A673 (cell line): ENCODE data around the gene EDEM1. TPM values are rescaled to one million over a fixed set of nuclear protein-coding genes. Genes with fewer than 3 reads are reported as not detected.

Experiments
- BruUV-seq: library from RNA; stranded (reverse); fragments of 400-500 nt; replicated peaks from 2 replicates; lab custom pipeline; 2021; lab: Mats Ljungman, UMichigan
- CTCF ChIA-PET: fragments of 300-600 bp; sonication (Branson Sonifier 250); formaldehyde crosslinking; loops from one replicate; lab custom pipeline; 2022; ENCODE audit warnings: antibody characterized with exemption; lab: Charles Lee
- POLR2A ChIA-PET: fragments of 300-600 bp; sonication (Branson Sonifier 250); formaldehyde crosslinking; loops from one replicate; lab custom pipeline; 2022; ENCODE audit warnings: antibody characterized with exemption; ENCODE audit not compliant: low non-redundant PET; lab: Charles Lee
- DNase-seq: peaks from one replicate; pipeline ENCODE4 v3.0.0-alpha.2; 2015; ENCODE audit warnings: low spot score
- H3K27ac ChIP-seq: fragments of 200-600 bp; sonication (generic); 2 replicates; pipeline ENCODE4 v1.5.1; 2016; ENCODE audit warnings: mixed run types, low read depth, mild to moderate bottlenecking, mixed read lengths, antibody characterized with exemption, low read length; ENCODE audit not compliant: poor library complexity, severe bottlenecking
- H3K27me3 ChIP-seq: fragments of 200-600 bp; sonication (generic); replicated peaks from 2 replicates; pipeline ENCODE4 v1.6.1; 2017; ENCODE audit warnings: mixed run types, low read depth, mild to moderate bottlenecking, mixed read lengths, antibody characterized with exemption, low read length; ENCODE audit not compliant: insufficient read depth, poor library complexity
- H3K36me3 ChIP-seq: fragments of 200-600 bp; sonication (generic); 2 replicates; pipeline ENCODE4 v1.6.1; 2016; ENCODE audit warnings: mixed run types, mild to moderate bottlenecking, mixed read lengths, antibody characterized with exemption, low read length; ENCODE audit not compliant: insufficient read depth, poor library complexity, severe bottlenecking
- H3K4me1 ChIP-seq: fragments of 200-600 bp; sonication (generic); 2 replicates; pipeline ENCODE4 v1.6.1; 2017; ENCODE audit warnings: mixed run types, mild to moderate bottlenecking, mixed read lengths, antibody characterized with exemption, low read length; ENCODE audit not compliant: insufficient read depth, poor library complexity, severe bottlenecking
- H3K4me3 ChIP-seq: fragments of 200-600 bp; sonication (generic); 2 replicates; pipeline ENCODE4 v1.5.1; 2016; ENCODE audit warnings: low read depth, mixed run types, mild to moderate bottlenecking, mixed read lengths, low read length; ENCODE audit not compliant: poor library complexity, severe bottlenecking
- H3K9me3 ChIP-seq: fragments of 200-600 bp; sonication (generic); 2 replicates; pipeline ENCODE4 v1.6.1; 2016; ENCODE audit warnings: mixed run types, low read depth, mild to moderate bottlenecking, mixed read lengths, antibody characterized with exemption, low read length; ENCODE audit not compliant: poor library complexity, severe bottlenecking
- EZH2 ChIP-seq: fragments of 200-600 bp; sonication (generic); IDR thresholded peaks from 2 replicates; pipeline ENCODE4 v1.6.1; 2017; ENCODE audit warnings: borderline replicate concordance, low read depth, mild to moderate bottlenecking, mixed read lengths, antibody characterized with exemption, low read length; ENCODE audit not compliant: poor library complexity, severe bottlenecking
- intact Hi-C: fragments of 100-400 bp; cut with micrococcal nuclease; formaldehyde crosslinking; loops from one replicate; pipeline ENCODE4 v1.10.0; 2022; ENCODE audit not compliant: unreplicated experiment
- total RNA-seq: library from RNA; stranded (reverse); gene quantifications from 2 replicates; pipeline ENCODE4 v1.2.3, GENCODE V29; 2021
- TF ChIP-seq, protein P1 (sequence below): fragments of 300-800, 200-600 bp; sonication (generic); conservative IDR thresholded peaks from 2 replicates; pipeline ENCODE4 v1.5.1; 2017; ENCODE audit warnings: low read depth, mild to moderate bottlenecking, antibody characterized with exemption, low read length, moderate library complexity, mixed read lengths

EDEM1 gene
- total RNA-seq, 1 experiment from 2014 or later = 32.1 TPM

DNA sequence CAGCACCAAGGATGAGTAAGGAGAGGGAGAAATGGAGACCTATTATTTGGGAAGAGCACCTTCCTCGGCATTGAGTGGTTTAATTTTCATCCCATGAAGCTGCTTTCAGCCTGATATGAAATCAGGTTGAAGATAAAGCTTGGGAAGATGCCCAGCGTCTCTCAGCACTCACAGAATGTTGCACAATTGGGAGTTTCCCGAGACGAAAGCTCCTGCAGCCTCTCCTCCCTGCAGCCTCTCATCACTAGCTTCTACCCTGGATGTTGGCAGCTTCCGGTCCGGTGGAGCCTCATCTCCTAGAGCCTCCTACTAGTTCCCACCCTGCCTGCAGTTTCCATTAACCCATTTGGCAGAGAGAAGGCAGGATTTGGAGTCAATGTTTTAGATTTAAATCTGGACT lies 40.3 kb downstream of the EDEM1 start:
- Histone ChIP-seq H3K4me3 (no peak overlapping the region), H3K27ac (no peak overlapping the region), H3K4me1 (no peaks in the 10 kb centered on the region), H3K27me3 (no peaks in the 10 kb centered on the region), H3K36me3 (no peaks in the 10 kb centered on the region), H3K9me3 (no peaks in the 10 kb centered on the region)
- CTCF ChIA-PET = no interaction called here
- no peak for TF ChIP-seq EZH2
- TF ChIP-seq, protein P1, sequence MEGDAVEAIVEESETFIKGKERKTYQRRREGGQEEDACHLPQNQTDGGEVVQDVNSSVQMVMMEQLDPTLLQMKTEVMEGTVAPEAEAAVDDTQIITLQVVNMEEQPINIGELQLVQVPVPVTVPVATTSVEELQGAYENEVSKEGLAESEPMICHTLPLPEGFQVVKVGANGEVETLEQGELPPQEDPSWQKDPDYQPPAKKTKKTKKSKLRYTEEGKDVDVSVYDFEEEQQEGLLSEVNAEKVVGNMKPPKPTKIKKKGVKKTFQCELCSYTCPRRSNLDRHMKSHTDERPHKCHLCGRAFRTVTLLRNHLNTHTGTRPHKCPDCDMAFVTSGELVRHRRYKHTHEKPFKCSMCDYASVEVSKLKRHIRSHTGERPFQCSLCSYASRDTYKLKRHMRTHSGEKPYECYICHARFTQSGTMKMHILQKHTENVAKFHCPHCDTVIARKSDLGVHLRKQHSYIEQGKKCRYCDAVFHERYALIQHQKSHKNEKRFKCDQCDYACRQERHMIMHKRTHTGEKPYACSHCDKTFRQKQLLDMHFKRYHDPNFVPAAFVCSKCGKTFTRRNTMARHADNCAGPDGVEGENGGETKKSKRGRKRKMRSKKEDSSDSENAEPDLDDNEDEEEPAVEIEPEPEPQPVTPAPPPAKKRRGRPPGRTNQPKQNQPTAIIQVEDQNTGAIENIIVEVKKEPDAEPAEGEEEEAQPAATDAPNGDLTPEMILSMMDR = no peak
- no TSS peak for BruUV-seq
- POLR2A ChIA-PET = no interaction called here
- DNase-seq = no peak
- intact Hi-C loops = loop anchor here (2.0 kb wide), 1 partner anchor 1571 kb away; no protein-coding TSS in a partner anchor

GRCh38 chr3:5229414-5229813 lies 41.9 kb downstream of the EDEM1 start:
- BruUV-seq = no TSS peak
- Histone ChIP-seq H3K27me3 (no peaks in the 10 kb centered on the region), H3K36me3 (no peaks in the 10 kb centered on the region), H3K4me1 (no peaks in the 10 kb centered on the region), H3K27ac (no peak overlapping the region), H3K9me3 (no peaks in the 10 kb centered on the region), H3K4me3 (no peak overlapping the region)
- intact Hi-C loops = no loop called here
- POLR2A ChIA-PET = no interaction called here
- TF ChIP-seq EZH2 = no peak
- TF ChIP-seq, protein P1 = no peak
- CTCF ChIA-PET = no interaction called here
- DNase-seq = no peak

DNA sequence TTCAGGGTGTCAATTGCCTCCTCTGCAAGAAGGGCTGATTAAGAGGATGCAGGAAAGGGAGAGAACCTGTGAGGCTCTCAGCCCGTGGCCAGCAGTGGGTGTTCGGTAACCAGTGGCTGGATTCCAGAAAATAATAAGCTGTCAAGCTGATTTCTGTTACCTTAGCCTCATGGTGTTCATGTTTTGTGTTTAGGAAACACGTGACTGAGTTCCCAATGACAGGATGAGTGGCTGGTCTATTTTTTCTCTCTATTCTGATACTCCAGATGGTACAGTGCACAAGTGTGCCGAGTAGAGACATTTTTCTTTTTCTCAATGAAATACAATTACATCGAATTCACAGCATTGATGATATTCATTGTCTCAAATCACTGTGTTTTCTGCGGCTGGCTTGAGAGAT lies 43.6 kb downstream of the EDEM1 start:
- ChIA-PET CTCF (no interaction called here), POLR2A (no interaction called here)
- H3K4me1 ChIP-seq = no peaks in the 10 kb centered on the region
- no peak overlapping the region for H3K4me3 ChIP-seq
- no peaks in the 10 kb centered on the region for H3K36me3 ChIP-seq
- no peak overlapping the region for H3K27ac ChIP-seq
- H3K27me3 ChIP-seq = no peaks in the 10 kb centered on the region
- intact Hi-C loops = no loop called here
- no TSS peak for BruUV-seq
- no peaks in the 10 kb centered on the region for H3K9me3 ChIP-seq
- no peak for DNase-seq
- TF ChIP-seq, protein P1 = no peak
- TF ChIP-seq EZH2 = no peak
